HT1080 (cell line): ENCODE data around the gene TEX2. TPM values are rescaled to one million over a fixed set of nuclear protein-coding genes. Genes with fewer than 3 reads are reported as not detected.
A peak's percentile ranks its signal among the peaks of the same experiment; 100 is the strongest.
"Not testable (repeated sequence)": the region's sequence is repeated elsewhere in the genome, so short reads cannot be mapped to it uniquely, and the experiment has no call there.

ENCODE experiments used
- DNase-seq: peaks from one replicate; pipeline ENCODE4 v3.0.0-alpha.2; 2015; ENCODE audit warnings: low read depth
- total RNA-seq: library from RNA; depleted of rRNA; stranded (reverse); fragments of >200 nt; shearing (Covaris generic); gene quantifications from 2 replicates; pipeline ENCODE4 v1.2.3, GENCODE V29; 2014

Gene TEX2
- total RNA-seq, 1 experiment from 2014 or later = 15.2 TPM

DNA sequence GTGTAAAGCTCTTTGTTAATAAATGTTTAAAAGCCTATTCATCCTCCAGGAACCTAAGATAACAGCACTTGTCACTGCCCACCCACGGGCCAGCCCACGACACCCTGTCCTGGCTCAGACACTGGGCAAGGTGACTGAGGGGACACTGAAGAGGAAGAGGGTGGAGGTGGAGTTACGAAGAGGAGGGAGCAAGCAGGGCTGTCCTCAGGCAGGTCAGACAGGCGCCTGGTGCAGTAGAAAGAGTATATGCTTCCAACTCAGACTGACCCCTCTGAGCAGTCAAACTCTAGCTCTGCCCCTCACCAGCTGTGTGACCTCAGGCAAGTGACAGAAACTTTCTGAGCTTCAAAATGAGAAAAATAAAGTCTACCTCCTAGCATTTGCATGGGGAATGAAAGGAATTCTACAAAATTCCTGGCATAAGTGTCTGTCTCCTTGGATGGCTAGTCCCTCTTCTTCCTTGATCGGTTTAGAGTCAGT lies 22.8 kb downstream of the TEX2 start:
- DNase-seq = no peak

- DNase-seq = not testable (repeated sequence)
Measured at GRCh38 chr17:64238449-64238848, 24.6 kb downstream of the TEX2 start.

- DNase-seq = peak; percentile 25
Measured at GRCh38 chr17:64236827-64237403, 26.1 kb downstream of the TEX2 start.

- DNase-seq = no peak
Measured at GRCh38 chr17:64234961-64235360, 28.1 kb downstream of the TEX2 start.

DNA sequence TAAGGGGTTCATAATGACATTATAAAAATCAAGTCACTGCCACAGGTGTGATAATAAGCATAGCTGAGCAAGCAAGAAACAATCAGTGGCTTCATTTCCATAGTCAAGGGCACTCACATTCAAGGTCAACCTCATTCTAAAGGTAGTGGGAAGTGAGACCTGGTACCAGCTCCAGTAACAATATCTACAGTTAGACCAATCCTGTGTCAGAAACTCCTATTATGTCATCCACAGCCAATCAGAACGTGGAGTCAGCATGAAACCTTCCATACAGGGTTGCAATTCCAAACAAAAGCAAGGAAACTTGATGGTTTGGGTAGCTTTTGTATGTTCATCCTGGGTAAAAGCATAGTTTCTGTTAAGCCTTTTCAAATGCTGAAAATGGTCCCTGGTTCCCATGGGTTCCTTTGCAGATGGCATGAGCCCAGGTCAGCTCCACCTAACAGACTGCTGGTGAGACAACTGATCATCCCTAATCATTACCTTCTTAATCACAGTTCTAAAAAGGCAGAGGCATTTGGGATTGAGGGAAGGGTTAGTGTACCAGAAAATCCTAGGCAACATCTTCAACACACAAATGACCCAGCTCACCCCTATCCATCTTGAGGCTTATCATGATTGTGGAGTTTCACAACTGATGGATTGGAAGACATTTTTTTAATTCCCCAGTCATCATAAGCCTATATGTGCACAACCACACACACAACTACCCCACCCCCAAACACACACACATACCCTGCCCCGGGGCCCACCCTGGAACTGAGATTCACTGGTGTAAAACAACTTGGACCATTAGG lies 30.4 kb downstream of the TEX2 start:
- no peak for DNase-seq

DNA sequence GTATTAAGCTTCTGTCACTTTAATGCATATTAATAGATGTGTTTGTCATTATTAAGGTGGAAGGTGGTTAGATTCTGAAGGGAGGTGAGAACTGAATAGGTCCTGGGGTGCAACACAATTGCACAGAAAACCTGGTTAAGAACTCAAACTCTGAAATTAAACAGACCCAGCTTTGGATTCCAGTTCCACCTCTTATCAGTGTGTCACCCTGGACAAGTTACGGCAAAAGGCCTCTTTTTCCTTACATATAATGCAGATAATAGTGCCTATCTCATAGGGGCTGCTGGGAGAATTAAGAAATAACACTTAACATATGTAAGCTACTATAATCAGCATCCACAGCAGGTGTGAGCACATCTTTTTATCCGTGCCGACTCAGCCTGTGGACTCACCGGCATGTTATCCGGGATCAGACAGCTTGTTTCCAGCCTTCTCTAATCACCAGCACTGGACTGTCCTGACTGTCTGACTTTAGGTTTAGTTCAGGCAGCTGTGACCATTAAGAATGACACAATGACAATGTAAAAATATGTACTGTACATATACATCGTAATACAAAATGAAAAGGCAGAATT lies 31.4 kb downstream of the TEX2 start:
- no peak for DNase-seq

GRCh38 chr17:64230791-64231408 lies 32.2 kb downstream of the TEX2 start:
- DNase-seq = peak; percentile 17

- DNase-seq = no peak
Measured at GRCh38 chr17:64229815-64230728, 33.0 kb downstream of the TEX2 start.

- DNase-seq = no peak
Measured at GRCh38 chr17:64226132-64226531, 36.9 kb downstream of the TEX2 start.

DNA sequence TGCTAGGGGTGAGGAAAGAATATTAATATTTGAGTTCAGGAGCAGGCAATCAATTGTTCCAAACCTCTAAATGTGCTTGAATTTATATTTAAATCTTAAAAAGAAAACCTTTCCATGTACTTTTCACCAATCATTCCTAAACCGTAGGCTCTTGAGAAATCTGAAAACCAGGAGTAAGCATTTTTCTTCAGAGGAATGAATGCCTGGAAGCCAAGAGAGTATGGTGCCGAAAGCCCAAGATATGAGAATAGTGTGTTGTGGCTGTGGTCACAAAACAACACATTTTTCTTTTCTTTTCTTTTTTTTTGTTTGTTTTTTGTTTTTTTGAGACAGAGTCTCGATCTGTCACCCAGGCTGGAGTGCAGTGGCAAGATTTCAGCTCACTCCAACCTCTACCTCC lies 37.6 kb downstream of the TEX2 start:
- DNase-seq = no peak

GRCh38 chr17:64223931-64224629 lies 39.0 kb downstream of the TEX2 start:
- DNase-seq = no peak

DNA sequence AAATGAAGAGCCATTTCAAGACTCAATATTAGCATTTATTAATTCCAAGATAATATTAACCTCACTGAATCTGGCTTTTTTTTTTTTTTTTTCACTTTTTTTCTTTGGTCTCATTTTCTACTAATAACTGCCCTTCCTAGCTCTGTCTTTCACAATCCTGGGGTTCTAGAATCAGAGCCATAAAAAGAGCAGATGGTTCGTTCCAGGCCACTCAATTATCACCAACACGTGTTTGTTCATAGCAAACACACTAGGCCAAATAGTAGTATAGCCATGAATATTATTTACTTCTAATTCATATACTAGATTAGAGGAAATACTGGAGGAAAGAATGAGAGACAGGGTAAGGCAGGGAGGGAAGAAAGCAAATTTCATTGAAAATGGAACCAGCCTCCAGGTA lies 39.8 kb downstream of the TEX2 start:
- DNase-seq = no peak

GRCh38 chr17:64221679-64222078 lies 41.4 kb downstream of the TEX2 start:
- DNase-seq = no peak

DNA sequence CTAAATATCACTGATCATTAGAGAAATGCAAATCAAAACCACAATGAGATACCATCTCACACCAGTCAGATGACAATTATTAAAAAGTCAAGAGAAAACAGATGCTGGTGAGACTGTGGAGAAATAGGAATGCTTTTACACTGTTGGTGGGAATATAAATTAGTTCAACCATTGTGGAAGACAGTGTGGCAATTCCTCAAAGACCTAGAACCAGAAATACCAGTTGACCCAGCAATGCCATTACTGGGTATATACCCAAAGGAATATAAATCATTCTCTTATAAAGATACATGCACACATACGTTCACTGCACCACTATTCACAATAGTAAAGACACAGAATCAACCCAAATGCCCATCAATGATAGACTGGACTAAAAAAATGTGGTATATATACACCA lies 42.5 kb downstream of the TEX2 start:
- not testable (repeated sequence) for DNase-seq

DNA sequence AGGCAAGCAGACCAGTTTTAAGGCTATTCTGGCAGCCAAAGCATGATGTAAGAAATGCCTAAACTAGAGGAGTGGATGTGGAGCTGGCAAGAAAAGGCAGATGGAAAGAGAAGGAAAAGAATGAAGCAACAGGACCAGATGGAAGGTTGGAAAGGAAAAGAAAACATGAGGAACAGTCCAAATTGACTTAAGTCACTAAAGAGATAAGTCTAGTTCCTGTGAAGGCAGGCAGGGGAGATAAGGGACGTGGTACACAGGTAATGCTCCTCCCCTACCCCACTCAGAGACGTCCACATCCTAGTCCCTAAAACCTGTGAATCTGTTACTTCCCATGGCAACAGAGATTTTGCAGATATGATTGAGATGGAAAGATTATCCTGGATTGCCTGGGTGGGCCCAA lies 43.5 kb downstream of the TEX2 start:
- no peak for DNase-seq

- no peak for DNase-seq
Measured at GRCh38 chr17:64218066-64218465, 45.0 kb downstream of the TEX2 start.

DNA sequence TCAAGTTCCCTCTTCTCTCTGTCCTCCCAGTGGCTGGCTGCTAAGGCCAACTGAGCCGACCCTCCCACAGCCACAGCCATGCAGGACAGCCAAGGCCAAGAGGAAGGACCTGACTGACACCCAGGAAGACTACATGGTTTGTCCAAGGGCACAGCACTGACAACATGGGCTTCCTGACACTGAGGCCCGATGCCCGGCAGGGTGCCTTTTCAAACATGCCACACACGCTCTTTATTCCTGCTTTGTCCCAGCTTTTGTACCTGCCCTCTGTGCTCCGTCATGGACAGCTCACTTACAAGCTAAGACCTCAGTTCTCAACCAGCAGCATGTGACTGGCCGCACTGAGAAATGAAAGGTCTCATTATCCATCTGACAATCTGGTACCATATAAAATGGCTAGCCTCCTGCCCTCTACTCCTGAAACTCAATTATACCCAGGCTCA lies 45.8 kb downstream of the TEX2 start:
- DNase-seq = no peak

GRCh38 chr17:64216338-64217248 lies 46.5 kb downstream of the TEX2 start:
- no peak for DNase-seq

DNA sequence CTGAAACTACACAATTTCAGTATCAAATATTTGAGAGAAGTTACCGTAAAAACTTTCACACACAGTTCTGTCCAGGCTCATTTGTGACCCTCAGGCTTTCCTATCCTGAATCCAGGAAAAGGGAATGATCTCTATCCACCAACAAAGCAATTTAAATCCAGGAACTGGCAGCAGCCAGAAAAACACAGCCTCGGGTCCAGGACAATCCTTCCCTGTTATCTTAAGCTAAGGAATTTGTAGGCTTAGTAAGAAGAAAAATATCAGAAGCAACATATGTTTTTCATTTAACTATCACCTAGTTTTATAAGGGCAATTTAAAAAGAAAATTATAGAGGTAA lies 47.1 kb downstream of the TEX2 start:
- no peak for DNase-seq
